ENCODE measurements around the gene FOXE3.

The FOXE3 gene

GRCh38 chr1:47406966-47407365 lies 9.1 kb upstream of the FOXE3 start:
- no peak for DNase-seq

GRCh38 chr1:47407481-47407880 lies 8.6 kb upstream of the FOXE3 start:
- no peak for DNase-seq

GRCh38 chr1:47409311-47410067 lies 6.6 kb upstream of the FOXE3 start:
- DNase-seq = no peak

- DNase-seq = no peak
These were observed 6.0 kb upstream of the FOXE3 start for GRCh38 chr1:47410068-47410455.

- DNase-seq = no peak
These were observed 4.6 kb upstream of the FOXE3 start for GRCh38 chr1:47411436-47411835.

- no peak for DNase-seq
These were observed 3.6 kb upstream of the FOXE3 start for GRCh38 chr1:47412437-47412836.

GRCh38 chr1:47416319-47417169 lies 459 bp downstream of the FOXE3 start:
- peak; percentile 82 for DNase-seq

- peak; percentile 69 for DNase-seq
These were observed 1.3 kb downstream of the FOXE3 start for GRCh38 chr1:47417170-47418044.

GRCh38 chr1:47418122-47418521 lies 2.0 kb downstream of the FOXE3 start:
- DNase-seq = no peak

GRCh38 chr1:47418681-47419325 lies 2.7 kb downstream of the FOXE3 start:
- no peak for DNase-seq

- DNase-seq = no peak
These were observed 4.5 kb downstream of the FOXE3 start for GRCh38 chr1:47420547-47420946.

- DNase-seq = no peak
These were observed 7.8 kb downstream of the FOXE3 start for GRCh38 chr1:47423872-47424271.

- peak; percentile 86 for DNase-seq
These were observed 8.4 kb downstream of the FOXE3 start for GRCh38 chr1:47424336-47424982.

GRCh38 chr1:47431534-47431933 lies 15.4 kb downstream of the FOXE3 start:
- no peak for DNase-seq

- DNase-seq = peak; percentile 98
These were observed 16.3 kb downstream of the FOXE3 start for GRCh38 chr1:47432071-47433036.

GRCh38 chr1:47433037-47433421 lies 16.9 kb downstream of the FOXE3 start:
- DNase-seq = peak; percentile 74

GRCh38 chr1:47433477-47434050 lies 17.5 kb downstream of the FOXE3 start:
- peak; percentile 52 for DNase-seq

- DNase-seq = no peak
These were observed 18.2 kb downstream of the FOXE3 start for GRCh38 chr1:47434051-47434842.

GRCh38 chr1:47435506-47436303 lies 19.6 kb downstream of the FOXE3 start:
- DNase-seq = no peak
